ENCODE results near the gene MKKS.

DNA sequence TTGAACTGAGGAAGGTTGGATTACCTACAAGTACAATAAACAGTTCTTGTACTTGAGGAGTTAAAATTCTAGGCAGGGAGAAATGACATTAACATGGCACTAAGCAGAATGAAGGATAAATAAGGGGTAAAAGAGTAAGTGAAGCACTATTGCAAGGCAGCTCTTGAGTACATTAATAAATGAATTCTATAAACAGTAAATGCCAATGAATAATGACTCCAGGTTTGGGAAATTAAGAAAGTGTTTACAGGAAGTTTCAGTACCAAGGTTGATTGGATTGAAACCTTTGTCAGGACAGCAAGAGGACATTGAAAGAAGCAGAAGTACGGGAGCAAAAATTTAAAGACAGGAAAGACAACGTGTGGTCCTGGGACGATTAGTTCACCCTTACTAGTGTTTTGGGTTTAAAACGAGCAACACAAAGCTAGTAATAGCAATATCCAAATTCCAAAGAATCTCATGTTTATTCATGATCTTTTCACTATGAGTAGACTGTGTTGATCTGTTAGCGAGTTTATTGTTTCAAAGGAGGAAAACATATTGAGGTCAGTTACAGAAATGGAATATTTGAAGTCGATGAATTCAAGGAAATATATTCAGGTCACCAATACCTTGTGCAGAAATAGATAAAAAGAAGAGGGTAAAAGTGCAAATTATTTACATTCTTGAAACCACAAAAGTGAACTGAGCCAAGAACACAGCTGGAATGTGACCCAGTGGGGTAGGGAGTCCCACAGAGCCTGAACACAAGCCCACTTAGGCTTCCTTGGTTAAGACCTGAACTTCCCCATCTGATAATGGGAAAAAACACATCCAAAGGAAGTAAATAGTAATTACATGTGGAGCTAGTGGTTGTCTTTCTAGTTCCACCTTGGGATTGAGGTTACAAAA is 80.8 kb downstream of the MKKS start:
- no peak for TF ChIP-seq POLR2AphosphoS5 (IDR thresholded peaks at IDR 0.05)
- TF ChIP-seq, protein P1, sequence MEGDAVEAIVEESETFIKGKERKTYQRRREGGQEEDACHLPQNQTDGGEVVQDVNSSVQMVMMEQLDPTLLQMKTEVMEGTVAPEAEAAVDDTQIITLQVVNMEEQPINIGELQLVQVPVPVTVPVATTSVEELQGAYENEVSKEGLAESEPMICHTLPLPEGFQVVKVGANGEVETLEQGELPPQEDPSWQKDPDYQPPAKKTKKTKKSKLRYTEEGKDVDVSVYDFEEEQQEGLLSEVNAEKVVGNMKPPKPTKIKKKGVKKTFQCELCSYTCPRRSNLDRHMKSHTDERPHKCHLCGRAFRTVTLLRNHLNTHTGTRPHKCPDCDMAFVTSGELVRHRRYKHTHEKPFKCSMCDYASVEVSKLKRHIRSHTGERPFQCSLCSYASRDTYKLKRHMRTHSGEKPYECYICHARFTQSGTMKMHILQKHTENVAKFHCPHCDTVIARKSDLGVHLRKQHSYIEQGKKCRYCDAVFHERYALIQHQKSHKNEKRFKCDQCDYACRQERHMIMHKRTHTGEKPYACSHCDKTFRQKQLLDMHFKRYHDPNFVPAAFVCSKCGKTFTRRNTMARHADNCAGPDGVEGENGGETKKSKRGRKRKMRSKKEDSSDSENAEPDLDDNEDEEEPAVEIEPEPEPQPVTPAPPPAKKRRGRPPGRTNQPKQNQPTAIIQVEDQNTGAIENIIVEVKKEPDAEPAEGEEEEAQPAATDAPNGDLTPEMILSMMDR (IDR thresholded peaks at IDR 0.05): no peak
